GM18909 (cell line): Measurements from ENCODE around the gene DHX57.
"Not testable (repeated sequence)": the region's sequence is repeated elsewhere in the genome, so short reads cannot be mapped to it uniquely, and the experiment has no call there.

Source experiments
- ATAC-seq: cut with Tn5 transposase; IDR thresholded peaks from one replicate; pipeline ENCODE4 v1.9.1; 2021; ENCODE audit warnings: mild to moderate bottlenecking; ENCODE audit not compliant: unreplicated experiment, poor library complexity

Gene DHX57

GRCh38 chr2:38806015-38806732 lies 69.6 kb downstream of the DHX57 start:
- ATAC-seq, result no peak

- no peak for ATAC-seq
These were observed 77.8 kb downstream of the DHX57 start for GRCh38 chr2:38797953-38798352.

DNA sequence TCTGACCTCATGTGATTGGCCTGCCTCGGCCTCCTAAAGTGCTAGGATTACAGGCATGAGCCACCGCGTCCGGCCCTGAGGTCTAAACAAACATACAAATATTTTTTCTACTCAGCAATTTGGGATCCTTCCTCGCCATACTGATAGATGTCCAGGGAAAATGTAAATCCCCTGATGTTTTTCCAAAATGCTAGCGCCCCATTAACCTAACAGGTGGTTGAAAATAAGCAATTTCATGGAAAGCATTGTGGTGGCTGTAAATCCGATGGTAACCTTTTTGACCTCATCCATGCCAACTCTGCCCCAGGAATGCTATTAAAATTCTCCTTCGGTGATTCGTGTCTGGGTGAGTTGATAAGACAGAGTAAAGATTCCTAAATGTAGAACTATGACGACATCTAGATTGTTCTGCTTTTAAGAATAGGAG lies 78.5 kb downstream of the DHX57 start:
- no peak for ATAC-seq

DNA sequence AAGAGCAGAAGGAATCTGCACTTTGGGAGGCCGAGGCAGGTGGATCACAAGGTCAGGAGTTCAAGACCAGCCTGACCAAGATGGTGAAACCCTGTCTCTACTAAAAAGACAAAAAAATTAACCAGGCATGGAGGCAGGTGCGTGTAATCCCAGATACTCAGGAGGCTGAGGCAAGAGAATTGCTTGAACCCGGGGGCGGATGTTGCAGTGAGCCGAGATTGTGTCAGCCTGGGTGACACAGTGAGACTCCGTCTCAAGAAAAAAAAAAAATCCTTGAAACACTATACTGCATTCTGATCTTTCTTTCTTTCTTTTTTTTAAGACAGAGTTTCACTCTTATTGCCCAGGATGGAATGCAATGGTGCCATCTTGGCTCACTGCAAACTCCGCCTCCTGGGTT lies 80.7 kb downstream of the DHX57 start:
- not testable (repeated sequence) for ATAC-seq

- ATAC-seq, result no peak
These were observed 81.3 kb downstream of the DHX57 start for GRCh38 chr2:38794235-38794946.

GRCh38 chr2:38793511-38793910 lies 82.2 kb downstream of the DHX57 start:
- ATAC-seq, result no peak

- ATAC-seq, result no peak
These were observed 83.0 kb downstream of the DHX57 start for GRCh38 chr2:38792751-38793150.

DNA sequence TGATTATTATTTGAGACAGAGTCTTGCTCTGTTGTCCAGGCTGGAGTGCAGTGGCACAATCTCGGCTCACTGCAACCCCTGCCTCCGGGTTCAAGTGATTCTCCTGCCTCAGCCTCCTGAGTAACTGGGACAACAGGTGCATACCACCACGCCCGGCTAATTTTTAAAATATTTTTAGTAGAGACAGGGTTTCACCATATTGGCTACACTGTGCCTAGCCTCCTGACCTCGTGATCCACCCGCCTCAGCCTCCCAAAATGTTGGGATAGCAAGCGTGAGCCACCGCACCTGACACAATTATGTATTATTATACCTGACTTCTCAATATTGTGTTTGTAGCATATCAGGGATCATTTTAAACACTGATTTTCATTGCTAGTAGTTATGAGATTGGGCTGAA lies 83.4 kb downstream of the DHX57 start:
- ATAC-seq, result not testable (repeated sequence)

- no peak for ATAC-seq
These were observed 84.0 kb downstream of the DHX57 start for GRCh38 chr2:38791744-38792143.

GRCh38 chr2:38789691-38790090 lies 86.0 kb downstream of the DHX57 start:
- no peak for ATAC-seq

GRCh38 chr2:38788306-38788705 lies 87.4 kb downstream of the DHX57 start:
- no peak for ATAC-seq

DNA sequence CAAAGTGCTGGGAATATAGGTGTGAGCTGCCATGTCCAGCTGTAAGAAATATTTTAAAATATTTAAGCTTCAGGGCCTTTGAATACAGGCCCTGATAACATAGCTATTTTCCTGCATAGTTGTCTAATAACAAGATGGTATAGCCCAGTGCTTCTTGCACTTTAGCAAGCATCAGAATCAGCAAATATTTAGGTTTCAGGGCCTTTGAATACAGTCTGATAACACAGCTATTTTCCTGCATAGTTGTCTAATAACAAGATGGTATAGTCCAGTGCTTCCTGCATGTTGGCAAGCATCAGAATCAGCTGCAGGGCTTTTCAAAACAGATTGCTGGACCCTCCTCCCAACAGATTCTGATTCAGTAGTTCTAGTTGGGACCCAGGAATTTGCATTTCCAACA lies 92.1 kb downstream of the DHX57 start:
- no peak for ATAC-seq

DNA sequence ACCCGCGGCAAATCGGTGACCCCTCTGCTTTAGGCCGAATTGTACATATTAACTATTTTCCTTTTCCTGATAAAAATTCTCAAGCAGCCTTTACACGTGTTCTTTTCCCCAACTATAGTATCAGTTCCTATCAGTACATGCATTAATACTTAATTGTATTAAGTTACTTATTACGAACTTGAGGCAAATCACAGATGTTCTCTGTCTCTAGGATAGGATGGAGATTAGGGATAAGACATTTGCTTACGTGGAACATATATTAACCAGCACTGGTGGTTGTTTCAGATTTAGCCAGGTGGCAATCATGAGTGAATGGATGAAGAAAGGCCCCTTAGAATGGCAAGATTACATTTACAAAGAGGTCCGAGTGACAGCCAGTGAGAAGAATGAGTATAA lies 97.0 kb downstream of the DHX57 start:
- ATAC-seq, result no peak

DNA sequence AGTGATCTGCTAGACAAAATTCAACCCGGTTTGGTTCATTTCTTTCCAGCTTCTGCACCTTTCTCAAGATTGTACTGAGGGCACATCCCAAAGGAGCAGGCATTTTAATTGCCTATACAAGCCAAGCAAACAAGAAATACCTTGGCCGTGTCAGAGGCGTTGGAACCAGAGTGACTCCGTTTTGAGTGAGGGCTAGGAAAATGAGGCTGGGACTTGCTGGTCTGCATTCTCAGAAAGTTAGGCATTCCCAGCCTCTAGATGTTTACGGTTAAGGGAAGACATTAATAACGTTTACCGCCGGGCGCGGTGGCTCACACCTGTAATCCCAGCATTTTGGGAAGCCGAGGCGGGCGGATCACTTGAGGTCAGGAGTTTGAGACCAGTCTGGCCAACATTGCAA lies 99.2 kb downstream of the DHX57 start:
- no peak for ATAC-seq

- no peak for ATAC-seq
These were observed 99.9 kb downstream of the DHX57 start for GRCh38 chr2:38775921-38776225.

- ATAC-seq, result no peak
These were observed 100.4 kb downstream of the DHX57 start for GRCh38 chr2:38775097-38775920.

DNA sequence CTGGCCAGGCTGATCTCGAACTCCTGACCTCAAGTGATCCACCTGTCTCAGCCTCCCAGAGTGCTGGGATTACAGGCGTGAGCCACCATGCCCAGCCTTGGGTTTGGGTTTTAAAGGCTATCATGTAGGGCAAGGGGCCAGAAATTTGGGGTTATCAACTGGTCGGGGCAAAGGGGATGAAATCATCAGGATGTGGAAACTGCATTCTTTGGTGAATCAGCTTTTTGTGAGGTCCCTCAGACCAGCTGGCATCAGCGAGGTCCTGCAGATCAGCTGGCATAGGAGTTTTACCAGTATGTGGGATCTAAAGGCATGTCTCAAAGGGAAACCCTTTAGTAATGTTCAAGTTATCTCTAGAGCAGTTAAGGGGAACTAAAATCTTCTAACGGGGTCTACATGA lies 104.1 kb downstream of the DHX57 start:
- no peak for ATAC-seq

DNA sequence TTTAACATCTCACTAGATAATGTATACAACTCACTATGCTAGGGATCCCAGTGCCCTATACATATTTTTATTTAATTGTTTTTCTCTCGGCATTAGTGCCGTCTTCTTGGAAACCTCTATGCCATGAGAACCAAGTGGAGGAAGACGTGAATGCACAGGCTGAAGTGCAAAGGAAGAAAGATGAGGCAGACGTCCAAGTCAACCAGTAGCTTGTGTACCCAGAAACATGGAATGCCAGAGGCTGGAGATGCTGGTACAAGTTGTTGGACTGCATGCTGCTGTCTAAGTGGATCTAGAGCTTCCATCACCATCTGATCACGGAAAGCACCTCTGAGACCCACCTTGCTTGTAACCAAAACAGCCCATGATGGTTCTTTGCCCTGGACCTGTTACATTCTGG lies 110.2 kb downstream of the DHX57 start:
- no peak for ATAC-seq

GRCh38 chr2:38765149-38765548 lies 110.6 kb downstream of the DHX57 start:
- ATAC-seq, result no peak

DNA sequence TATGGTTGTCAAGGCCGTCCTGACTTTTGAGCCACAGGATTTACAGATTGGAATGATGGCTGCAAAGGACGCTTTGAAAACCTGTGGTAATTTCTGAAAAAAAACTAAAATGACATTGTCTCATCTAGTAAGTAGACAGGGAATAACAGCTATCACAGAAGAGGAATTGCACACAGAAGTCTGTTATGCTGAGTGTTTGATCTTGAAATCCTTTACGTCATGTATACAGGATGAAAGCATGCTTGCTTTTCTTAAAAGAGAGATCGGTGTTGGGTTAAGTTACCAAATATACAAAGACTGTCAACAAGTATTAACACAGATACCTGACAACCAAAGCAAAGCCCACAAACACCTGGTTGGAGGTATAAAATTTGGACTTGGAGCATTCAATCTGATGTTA lies 112.0 kb downstream of the DHX57 start:
- no peak for ATAC-seq

GRCh38 chr2:38763228-38763627 lies 112.5 kb downstream of the DHX57 start:
- ATAC-seq, result no peak
